GM10266 (cell line): ENCODE data around the gene ANKRD28.

Experiments
- DNase-seq: peaks from one replicate; pipeline ENCODE4 v3.0.0; 2012; ENCODE audit errors: extremely low spot score
- TF ChIP-seq, protein P1 (sequence below): IDR thresholded peaks from 2 replicates; pipeline ENCODE4 v1.5.1; 2012; ENCODE audit warnings: mild to moderate bottlenecking, low read depth; ENCODE audit not compliant: control insufficient read depth, insufficient read depth; ENCODE audit errors: missing control alignments

The ANKRD28 gene

DNA sequence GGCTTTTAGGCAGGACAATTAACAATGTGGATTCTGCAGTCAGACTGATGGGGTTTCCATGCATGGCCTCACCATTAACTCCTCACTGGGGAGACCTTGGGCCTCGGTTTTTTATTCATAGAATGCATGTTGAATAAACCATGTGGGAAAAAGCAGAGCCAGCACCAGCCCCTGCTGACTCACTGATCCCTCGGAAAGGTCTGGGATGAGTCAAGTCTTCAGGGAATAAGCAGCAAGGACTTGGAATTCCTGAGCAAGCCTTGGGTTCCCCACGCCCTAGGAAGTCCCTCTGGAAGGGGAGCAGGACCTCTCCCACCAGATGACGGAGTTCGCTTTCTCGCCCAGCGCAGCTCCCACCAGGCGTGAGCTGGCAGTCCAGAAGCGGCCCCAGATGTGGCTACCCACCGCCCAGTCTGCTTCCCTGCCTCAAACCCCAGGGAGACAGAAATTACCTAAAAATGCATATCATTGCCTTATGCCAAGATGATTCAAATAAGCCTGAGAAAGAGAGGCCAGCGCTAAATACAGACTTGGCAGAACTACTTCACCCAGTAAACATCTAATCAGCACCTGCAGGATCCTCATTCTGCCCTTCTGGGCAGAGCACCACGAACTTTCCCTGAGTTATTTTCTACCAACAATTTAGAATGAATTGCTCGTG is 150.8 kb downstream of the ANKRD28 start:
- TF ChIP-seq, protein P1, sequence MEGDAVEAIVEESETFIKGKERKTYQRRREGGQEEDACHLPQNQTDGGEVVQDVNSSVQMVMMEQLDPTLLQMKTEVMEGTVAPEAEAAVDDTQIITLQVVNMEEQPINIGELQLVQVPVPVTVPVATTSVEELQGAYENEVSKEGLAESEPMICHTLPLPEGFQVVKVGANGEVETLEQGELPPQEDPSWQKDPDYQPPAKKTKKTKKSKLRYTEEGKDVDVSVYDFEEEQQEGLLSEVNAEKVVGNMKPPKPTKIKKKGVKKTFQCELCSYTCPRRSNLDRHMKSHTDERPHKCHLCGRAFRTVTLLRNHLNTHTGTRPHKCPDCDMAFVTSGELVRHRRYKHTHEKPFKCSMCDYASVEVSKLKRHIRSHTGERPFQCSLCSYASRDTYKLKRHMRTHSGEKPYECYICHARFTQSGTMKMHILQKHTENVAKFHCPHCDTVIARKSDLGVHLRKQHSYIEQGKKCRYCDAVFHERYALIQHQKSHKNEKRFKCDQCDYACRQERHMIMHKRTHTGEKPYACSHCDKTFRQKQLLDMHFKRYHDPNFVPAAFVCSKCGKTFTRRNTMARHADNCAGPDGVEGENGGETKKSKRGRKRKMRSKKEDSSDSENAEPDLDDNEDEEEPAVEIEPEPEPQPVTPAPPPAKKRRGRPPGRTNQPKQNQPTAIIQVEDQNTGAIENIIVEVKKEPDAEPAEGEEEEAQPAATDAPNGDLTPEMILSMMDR: no peak
- no peak for DNase-seq

DNA sequence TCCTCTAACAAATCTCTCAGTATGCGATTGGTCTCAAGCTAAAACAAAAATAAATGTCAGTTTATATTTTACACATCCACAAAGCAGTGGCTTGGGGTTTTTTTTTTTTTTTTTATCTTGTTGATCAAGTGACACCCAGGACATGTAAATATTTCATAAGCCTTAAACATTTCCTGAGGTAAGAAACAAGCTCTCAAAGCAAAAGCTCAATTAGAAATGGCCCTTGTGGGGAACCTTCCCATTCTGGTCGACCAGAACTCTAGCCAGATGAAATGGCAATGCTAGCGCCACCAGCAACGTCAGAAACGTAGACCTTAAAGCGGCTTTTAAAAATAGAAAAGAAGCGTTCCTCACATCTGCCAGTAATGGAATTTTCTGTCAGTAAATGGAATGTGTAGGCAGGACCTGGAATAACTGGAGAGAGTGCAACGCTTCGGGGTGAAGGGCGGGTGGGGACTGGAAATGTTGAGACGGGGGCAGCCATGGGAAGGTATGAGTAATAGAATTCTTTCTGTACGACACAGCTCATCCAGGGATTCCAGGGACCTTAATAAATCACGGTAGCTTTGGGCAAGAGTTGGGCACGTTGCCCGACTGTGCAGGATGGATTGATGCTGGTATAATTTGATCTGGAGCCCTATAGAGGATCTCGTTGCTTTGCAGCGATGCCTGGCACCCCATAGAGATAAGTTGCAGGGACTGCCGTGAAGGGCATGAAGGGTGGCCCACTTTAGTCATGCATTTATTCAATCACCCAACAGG is 151.9 kb downstream of the ANKRD28 start:
- TF ChIP-seq, protein P1: no peak
- DNase-seq: no peak

DNA sequence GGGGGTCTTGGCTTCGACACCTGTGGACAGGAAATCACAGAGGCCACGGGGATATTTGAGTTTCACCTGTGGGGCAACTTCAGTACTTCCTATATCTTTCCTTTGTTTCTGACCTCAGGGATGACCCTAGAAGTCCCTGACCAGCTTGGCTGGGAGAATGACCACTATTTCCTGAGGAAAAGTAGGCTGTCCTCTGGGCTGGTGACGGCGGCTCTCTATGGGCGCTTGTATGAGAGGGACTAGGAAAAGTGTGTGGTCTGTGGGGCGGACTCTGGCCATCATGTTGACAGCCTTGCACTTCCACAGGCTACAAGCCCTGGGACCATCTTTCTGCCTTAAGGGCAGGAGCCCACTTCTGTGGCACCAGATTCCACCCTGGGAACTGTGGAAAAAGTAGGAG is 152.5 kb downstream of the ANKRD28 start:
- no peak for DNase-seq
- TF ChIP-seq, protein P1: no peak

DNA sequence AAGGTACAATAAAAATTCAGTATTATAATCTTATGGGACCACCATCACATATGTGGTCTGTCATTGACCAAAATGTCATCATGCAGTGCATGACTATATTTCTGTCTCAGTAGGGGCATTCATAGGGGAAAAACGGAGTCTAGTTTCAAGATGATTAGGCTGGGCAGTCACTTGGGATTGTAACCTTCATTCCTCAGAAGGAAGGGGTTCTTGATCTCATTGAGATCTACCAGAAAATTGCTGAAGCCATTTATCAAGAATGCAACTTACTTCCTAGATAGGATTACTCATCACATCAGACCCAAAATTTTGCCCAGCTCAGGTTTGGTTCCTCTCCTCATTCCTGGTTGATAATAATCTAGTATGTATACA is 158.9 kb downstream of the ANKRD28 start:
- TF ChIP-seq, protein P1: no peak
- no peak for DNase-seq

DNA sequence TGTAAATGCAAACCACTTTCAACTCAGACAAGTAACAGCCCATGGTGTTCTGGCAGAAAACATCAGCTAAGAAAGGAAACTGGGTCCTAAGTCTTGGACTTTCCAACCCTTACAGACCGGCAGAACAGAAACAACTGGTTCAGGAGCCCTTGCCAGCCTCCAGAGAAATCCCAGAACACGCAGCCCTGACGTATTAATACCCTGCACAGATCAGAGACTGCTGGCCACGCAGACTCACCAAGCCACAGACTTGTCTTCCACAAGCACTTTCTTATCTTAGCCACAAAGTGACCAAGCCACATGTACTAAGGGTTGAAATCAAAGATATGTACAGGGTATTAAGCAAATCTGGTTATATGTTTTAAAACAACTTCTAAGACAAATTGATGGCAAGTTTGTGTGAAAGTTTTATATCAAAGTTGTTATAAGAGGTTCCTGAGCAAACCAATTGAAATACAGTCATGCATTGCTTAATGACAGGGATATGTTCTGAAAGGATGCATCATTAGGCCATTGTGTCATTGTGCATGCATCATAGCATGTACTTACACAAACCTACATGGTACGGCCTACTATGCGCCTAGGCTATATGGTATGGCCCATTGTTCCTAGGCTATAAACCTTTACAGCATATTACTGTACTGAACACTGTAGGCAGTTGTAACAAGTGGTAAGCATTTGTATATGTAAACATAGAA is 159.4 kb downstream of the ANKRD28 start:
- TF ChIP-seq, protein P1: no peak
- no peak for DNase-seq

DNA sequence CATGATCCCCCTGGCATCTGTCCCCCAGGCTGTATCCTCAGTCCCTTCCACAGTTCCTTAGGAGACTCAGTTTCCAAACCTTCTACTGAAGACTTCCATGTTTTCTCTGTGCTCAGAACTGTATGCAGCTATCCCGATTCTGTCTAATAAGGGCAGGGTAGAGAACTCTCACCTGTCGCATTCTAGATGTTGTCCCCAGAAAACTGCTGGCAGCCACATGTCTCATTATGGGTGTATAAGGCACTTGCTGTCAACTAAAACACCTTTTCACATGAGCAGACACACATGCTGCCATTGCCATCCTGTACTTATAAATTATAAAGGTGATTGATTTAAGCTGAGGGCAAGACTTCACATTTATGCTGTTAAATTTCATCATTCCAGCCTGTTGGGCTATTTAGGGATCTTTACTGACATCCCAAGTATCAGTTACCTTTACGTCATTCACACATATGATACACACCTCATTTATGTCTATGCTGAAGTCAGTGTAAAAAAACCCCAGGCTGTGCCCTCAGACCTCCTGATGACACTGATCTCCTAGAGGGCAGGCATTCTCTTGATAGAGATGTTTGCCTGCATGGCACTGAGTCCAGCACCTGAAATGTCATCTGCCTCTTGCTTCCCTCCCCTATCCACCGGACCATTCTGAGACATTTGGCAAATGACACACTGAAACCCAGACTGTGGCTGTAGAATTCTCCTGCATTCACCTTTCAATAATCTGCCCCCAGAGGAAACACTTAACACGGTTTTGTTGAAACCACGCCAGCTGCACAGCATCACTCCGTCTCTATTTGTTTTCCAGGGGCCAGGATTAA is 160.4 kb downstream of the ANKRD28 start:
- TF ChIP-seq, protein P1: no peak
- DNase-seq: no peak
